ENCODE data around the gene TPST1.
A peak's percentile ranks its signal among the peaks of the same experiment; 100 is the strongest.
"Not testable (repeated sequence)": the region's sequence is repeated elsewhere in the genome, so short reads cannot be mapped to it uniquely, and the experiment has no call there.

The TPST1 gene

DNA sequence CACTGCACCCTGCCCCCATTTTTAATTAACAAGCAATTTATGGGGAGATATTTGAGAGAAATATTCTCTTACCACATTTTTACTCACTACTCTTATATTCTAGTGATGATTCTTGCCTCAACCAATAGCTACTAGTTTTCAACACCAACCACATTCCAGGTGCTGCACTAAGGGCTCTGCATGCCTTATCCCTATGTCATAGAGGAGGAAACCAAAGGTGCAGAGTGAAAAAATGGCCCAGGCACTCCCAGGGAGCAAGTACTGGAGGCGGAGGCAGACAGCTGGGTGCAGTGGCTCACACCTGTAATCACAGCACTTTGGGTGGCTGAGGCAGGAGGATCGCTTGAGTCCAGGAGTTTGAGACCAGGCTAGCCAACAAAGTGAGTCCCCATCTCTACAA is 35.5 kb upstream of the TPST1 start:
- no peaks in the 10 kb centered on the region for H3K36me3 ChIP-seq (ENCODE audit: insufficient read depth, insufficient read length, low read length)
- peaks cover 6% of the 10 kb centered on the region for H3K4me1 ChIP-seq (ENCODE audit: insufficient read depth, insufficient read length)
- H3K9ac ChIP-seq (ENCODE audit: insufficient read length, low read depth): no peak overlapping the region
- H3K27me3 ChIP-seq (ENCODE audit: insufficient read depth, insufficient read length): no peaks in the 10 kb centered on the region
- H3K9me3 ChIP-seq (ENCODE audit: insufficient read depth, low read length): no peaks in the 10 kb centered on the region
- TF ChIP-seq YY1 (IDR thresholded peaks at IDR 0.05; ENCODE audit: insufficient read depth, insufficient read length) (no peak), SUZ12 (IDR thresholded peaks at IDR 0.05; ENCODE audit: extremely low read depth, insufficient read depth, insufficient read length) (no peak), ZNF274 (IDR thresholded peaks at IDR 0.05; ENCODE audit: low read depth, low read length) (no peak)
- no peak overlapping the region for H3K4me3 ChIP-seq (ENCODE audit: insufficient read length, low read depth)
- no peak for DNase-seq (ENCODE audit: low read depth, low spot score)

DNA sequence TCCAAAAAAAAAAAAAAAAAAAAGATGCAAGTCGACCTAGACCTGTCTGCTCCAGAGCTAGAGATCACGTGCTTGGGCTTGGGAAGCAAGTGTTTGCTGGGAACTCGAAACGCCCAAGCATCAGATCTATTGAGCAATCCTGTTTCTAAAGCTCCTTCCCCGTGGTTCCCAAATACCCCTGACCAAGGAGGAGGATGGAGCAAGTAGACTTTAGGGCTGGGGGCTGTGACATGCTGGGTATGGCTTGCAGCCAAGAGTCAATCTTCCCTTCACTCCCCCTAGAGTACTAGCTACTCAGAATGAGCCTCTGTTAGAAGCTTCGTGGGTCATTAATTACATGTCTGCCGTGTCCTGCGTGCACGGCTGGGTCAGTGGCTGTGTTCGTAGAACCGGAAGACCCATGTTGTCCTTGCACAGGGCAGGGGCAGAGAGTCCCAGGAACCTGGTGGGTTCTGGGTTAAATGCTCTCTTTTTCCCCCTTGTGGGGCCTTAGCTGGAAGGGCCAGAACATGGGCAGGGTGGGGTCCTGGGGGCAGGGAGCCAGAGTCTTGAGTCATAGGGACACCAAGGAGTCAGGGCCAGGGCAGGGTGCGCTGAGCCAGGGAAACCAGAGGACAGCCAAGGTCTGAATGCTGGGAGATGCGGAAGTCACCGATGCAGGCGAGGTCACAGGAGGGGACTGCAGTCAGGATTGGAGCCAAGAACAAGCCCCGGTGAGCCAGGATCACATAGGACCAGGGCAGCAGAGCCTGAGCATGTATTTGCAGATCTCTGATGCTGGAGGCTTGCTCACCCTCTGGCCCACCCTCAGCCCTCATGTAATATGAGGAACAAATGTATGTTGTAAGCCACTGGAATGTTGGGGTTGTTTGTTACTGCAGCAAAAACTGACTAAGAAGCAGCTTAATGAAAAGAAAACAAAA is 34.6 kb upstream of the TPST1 start:
- Histone ChIP-seq H3K27me3 (ENCODE audit: insufficient read depth, insufficient read length) (no peaks in the 10 kb centered on the region), H3K4me3 (ENCODE audit: insufficient read length, low read depth) (no peak overlapping the region), H3K4me1 (ENCODE audit: insufficient read depth, insufficient read length) (peaks cover 9% of the 10 kb centered on the region), H3K9me3 (ENCODE audit: insufficient read depth, low read length) (no peaks in the 10 kb centered on the region), H3K9ac (ENCODE audit: insufficient read length, low read depth) (peak overlapping the region; percentile 25), H3K36me3 (ENCODE audit: insufficient read depth, insufficient read length, low read length) (no peaks in the 10 kb centered on the region)
- no peak for TF ChIP-seq SUZ12 (IDR thresholded peaks at IDR 0.05; ENCODE audit: extremely low read depth, insufficient read depth, insufficient read length)
- no peak for TF ChIP-seq YY1 (IDR thresholded peaks at IDR 0.05; ENCODE audit: insufficient read depth, insufficient read length)
- no peak for TF ChIP-seq ZNF274 (IDR thresholded peaks at IDR 0.05; ENCODE audit: low read depth, low read length)
- no peak for DNase-seq (ENCODE audit: low read depth, low spot score)

DNA sequence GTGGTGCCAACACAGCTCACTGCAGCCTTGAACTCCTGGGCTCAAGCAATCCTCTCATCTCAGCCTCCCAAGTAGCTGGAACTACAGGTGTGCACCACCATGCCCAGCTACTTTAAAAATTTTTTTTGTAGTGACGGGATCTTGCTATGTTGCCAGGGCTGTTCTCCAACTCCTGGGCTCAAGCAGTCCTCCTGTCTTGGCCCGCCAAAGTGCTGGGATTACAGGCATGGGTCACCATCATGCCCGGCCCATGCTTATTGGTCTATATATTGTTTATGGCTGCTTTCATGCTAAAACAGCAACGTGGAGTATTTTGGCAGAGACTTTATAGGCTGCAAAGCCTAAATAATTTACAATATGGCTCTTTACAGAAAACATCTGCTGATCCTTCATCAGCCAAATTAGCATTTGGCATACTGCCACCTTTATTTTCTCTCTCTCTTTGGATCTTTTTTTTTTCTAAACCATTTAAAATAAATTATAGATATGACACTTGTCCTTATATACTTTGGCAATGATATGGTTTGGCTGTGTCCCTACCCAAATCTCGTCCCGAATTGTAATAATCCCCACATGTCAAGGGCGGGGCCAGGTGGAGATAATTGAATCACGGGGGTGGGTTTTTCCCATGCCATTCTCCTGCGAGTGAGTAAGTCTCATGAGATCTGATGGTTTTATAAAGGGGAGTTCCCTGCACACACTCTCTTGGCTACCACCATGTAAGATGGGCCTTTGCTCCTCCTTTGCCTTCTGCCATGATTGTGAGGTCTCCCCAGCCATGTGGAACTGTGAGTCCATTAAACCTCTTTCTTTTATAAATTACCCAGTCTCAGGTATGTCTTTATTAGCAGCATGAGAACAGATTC is 32.4 kb upstream of the TPST1 start:
- not testable (repeated sequence) for H3K9me3 ChIP-seq (ENCODE audit: insufficient read depth, low read length); H3K4me1 ChIP-seq (ENCODE audit: insufficient read depth, insufficient read length); H3K4me3 ChIP-seq (ENCODE audit: insufficient read length, low read depth); H3K36me3 ChIP-seq (ENCODE audit: insufficient read depth, insufficient read length, low read length); DNase-seq (ENCODE audit: low read depth, low spot score); H3K9ac ChIP-seq (ENCODE audit: insufficient read length, low read depth); H3K27me3 ChIP-seq (ENCODE audit: insufficient read depth, insufficient read length)

DNA sequence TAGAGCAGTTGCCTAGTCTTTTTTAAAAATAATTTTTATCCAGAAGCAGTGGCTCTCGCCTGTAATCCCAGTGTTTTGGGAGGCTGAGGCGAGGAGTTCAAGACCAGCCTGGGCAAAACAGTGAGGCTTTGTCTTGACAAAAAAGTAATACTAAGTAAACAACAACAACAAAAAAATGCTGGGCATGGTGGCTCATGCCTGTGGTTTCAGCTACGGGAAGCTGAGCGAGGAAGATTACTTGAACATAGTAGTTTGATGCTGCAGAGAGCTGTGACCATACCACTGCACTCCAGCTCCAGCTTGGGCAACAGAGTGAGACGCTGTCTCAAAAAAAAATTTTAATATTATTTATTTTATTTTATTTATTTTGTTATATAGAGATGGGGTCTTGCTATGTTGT is 31.3 kb upstream of the TPST1 start:
- no peak overlapping the region for H3K9ac ChIP-seq (ENCODE audit: insufficient read length, low read depth)
- H3K4me1 ChIP-seq (ENCODE audit: insufficient read depth, insufficient read length): peaks cover 9% of the 10 kb centered on the region
- H3K4me3 ChIP-seq (ENCODE audit: insufficient read length, low read depth): no peak overlapping the region
- TF ChIP-seq ZNF274 (IDR thresholded peaks at IDR 0.05; ENCODE audit: low read depth, low read length) (no peak), SUZ12 (IDR thresholded peaks at IDR 0.05; ENCODE audit: extremely low read depth, insufficient read depth, insufficient read length) (no peak), YY1 (IDR thresholded peaks at IDR 0.05; ENCODE audit: insufficient read depth, insufficient read length) (no peak)
- peaks cover 6% of the 10 kb centered on the region; the same call in 1 of the 2 replicates for H3K9me3 ChIP-seq (ENCODE audit: insufficient read depth, low read length)
- DNase-seq (ENCODE audit: low read depth, low spot score): no peak
- H3K27me3 ChIP-seq (ENCODE audit: insufficient read depth, insufficient read length): no peaks in the 10 kb centered on the region
- H3K36me3 ChIP-seq (ENCODE audit: insufficient read depth, insufficient read length, low read length): no peaks in the 10 kb centered on the region

DNA sequence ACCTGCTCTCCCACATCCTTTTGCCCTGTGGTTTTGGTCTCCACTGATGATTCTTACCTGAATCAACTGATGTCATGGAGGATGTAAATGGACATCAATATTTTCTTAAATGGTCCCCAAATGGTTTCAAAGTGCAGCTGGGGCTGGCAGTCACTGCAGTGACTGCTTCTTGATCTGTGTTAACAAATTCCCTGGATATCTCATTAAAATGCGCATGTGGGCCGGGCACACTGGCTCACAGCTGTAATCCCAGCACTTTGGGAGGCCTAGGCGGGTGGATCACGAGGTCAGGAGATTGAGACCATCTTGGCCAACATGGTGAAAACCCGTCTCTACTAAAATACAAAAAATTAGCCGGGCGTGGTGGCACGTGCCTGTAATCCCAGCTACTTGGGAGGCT is 30.1 kb upstream of the TPST1 start:
- H3K36me3 ChIP-seq (ENCODE audit: insufficient read depth, insufficient read length, low read length); H3K4me1 ChIP-seq (ENCODE audit: insufficient read depth, insufficient read length); DNase-seq (ENCODE audit: low read depth, low spot score); H3K9ac ChIP-seq (ENCODE audit: insufficient read length, low read depth); H3K27me3 ChIP-seq (ENCODE audit: insufficient read depth, insufficient read length); H3K4me3 ChIP-seq (ENCODE audit: insufficient read length, low read depth); H3K9me3 ChIP-seq (ENCODE audit: insufficient read depth, low read length): not testable (repeated sequence)

DNA sequence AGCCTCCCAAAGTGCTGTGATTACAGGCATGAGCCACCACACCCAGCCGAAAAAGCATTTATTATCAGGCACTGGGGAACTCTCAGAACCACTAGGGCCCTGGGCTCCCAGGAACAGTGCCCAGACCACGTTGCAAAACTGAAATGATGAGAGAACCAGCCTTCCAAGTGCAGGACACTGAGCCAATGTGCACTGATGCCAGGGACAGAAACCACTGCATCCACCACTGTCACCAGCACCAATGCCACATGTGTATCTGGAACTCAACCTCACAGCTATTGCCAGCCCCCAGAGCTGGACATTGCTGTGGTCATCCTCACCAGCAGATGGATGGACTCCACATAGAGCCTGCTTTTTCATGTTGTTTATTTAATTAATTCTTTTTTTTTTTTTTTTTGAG is 28.2 kb upstream of the TPST1 start:
- DNase-seq (ENCODE audit: low read depth, low spot score): no peak
- Histone ChIP-seq H3K9me3 (ENCODE audit: insufficient read depth, low read length) (peaks cover 6% of the 10 kb centered on the region; the same call in 1 of the 2 replicates), H3K4me1 (ENCODE audit: insufficient read depth, insufficient read length) (peaks cover 4% of the 10 kb centered on the region), H3K27me3 (ENCODE audit: insufficient read depth, insufficient read length) (no peaks in the 10 kb centered on the region), H3K36me3 (ENCODE audit: insufficient read depth, insufficient read length, low read length) (no peaks in the 10 kb centered on the region), H3K4me3 (ENCODE audit: insufficient read length, low read depth) (no peak overlapping the region), H3K9ac (ENCODE audit: insufficient read length, low read depth) (no peak overlapping the region)
- TF ChIP-seq SUZ12 (IDR thresholded peaks at IDR 0.05; ENCODE audit: extremely low read depth, insufficient read depth, insufficient read length) (no peak), ZNF274 (IDR thresholded peaks at IDR 0.05; ENCODE audit: low read depth, low read length) (no peak), YY1 (IDR thresholded peaks at IDR 0.05; ENCODE audit: insufficient read depth, insufficient read length) (no peak)

DNA sequence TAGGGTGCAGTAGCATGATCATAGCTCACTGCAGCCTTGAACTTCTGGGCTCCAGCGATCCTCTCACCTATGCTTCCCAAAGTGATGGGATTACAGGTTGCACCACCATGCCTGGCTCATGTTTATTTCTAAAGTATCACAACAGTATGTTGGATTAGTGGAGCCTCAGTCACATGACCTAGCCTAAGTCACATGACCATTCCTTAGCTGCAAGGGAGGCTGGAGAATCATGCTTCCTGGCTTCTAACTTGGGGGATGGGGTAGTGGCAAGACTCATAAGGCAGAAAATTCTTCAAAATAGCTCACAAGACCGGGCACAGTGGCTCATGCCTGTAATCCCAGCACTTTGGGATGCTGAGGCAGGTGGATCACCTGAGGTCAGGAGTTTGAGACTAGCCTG is 26.9 kb upstream of the TPST1 start:
- peaks cover 4% of the 10 kb centered on the region for H3K4me1 ChIP-seq (ENCODE audit: insufficient read depth, insufficient read length)
- no peak for TF ChIP-seq YY1 (IDR thresholded peaks at IDR 0.05; ENCODE audit: insufficient read depth, insufficient read length)
- no peak for TF ChIP-seq ZNF274 (IDR thresholded peaks at IDR 0.05; ENCODE audit: low read depth, low read length)
- TF ChIP-seq SUZ12 (IDR thresholded peaks at IDR 0.05; ENCODE audit: extremely low read depth, insufficient read depth, insufficient read length): no peak
- H3K9ac ChIP-seq (ENCODE audit: insufficient read length, low read depth): no peak overlapping the region
- no peak overlapping the region for H3K4me3 ChIP-seq (ENCODE audit: insufficient read length, low read depth)
- H3K9me3 ChIP-seq (ENCODE audit: insufficient read depth, low read length): peaks cover 6% of the 10 kb centered on the region; the same call in 1 of the 2 replicates
- H3K27me3 ChIP-seq (ENCODE audit: insufficient read depth, insufficient read length): no peaks in the 10 kb centered on the region
- H3K36me3 ChIP-seq (ENCODE audit: insufficient read depth, insufficient read length, low read length): no peaks in the 10 kb centered on the region
- no peak for DNase-seq (ENCODE audit: low read depth, low spot score)
